ENCODE data around the gene ADCY2. TPM values are rescaled to one million over a fixed set of nuclear protein-coding genes. Genes with fewer than 3 reads are reported as not detected.

Gene ADCY2
- total and polyA plus RNA-seq, 2 experiments from 2014 or later = 23.8 to 74.9 TPM

GRCh38 chr5:7434914-7435313 is 39.0 kb downstream of the ADCY2 start:
- ATAC-seq (no peak), DNase-seq (ENCODE audit: low spot score) (no peak)
- Histone ChIP-seq H3K36me3 (ENCODE audit: insufficient read depth) (peaks cover 14% of the 10 kb centered on the region; the same call in 1 of the 2 replicates), H3K4me2 (no peak overlapping the region), H3F3A (replicated peaks; ENCODE audit: low read depth) (peaks cover 8% of the 10 kb centered on the region), H4K20me1 (replicated peaks; ENCODE audit: insufficient read depth) (peaks cover 13% of the 10 kb centered on the region), H3K27me3 (ENCODE audit: insufficient read depth) (no peaks in the 10 kb centered on the region), H3K79me2 (replicated peaks; ENCODE audit: insufficient read depth) (peaks cover 96% of the 10 kb centered on the region), H3K9me2 (ENCODE audit: insufficient read depth) (no peaks in the 10 kb centered on the region), H3K4me3 (no peak overlapping the region), H3K27ac (ENCODE audit: low read depth) (peak overlapping the region; percentile 61), H3K4me1 (ENCODE audit: insufficient read depth) (peaks cover 15% of the 10 kb centered on the region; the same call in 1 of the 2 replicates), H2AFZ (no peak overlapping the region)
- TF ChIP-seq STAT1 (IDR thresholded peaks at IDR 0.05; ENCODE audit: unreplicated experiment) (no peak), NANOG (IDR thresholded peaks at IDR 0.05; ENCODE audit: borderline replicate concordance) (no peak), EZH2 (IDR thresholded peaks at IDR 0.05; ENCODE audit: low read depth, unreplicated experiment) (no peak), JUNB (IDR thresholded peaks at IDR 0.05; ENCODE audit: unreplicated experiment) (no peak), REST (IDR thresholded peaks at IDR 0.05; ENCODE audit: unreplicated experiment) (no peak), ZNF462 (CRISPR knock-in tag; IDR thresholded peaks at IDR 0.05) (no peak), ZNF114 (CRISPR knock-in tag; IDR thresholded peaks at IDR 0.05) (no peak), ZNF331 (CRISPR knock-in tag; IDR thresholded peaks at IDR 0.05; ENCODE audit: low read depth) (no peak), CTCF (conservative IDR thresholded peaks at IDR 0.05; ENCODE audit: low read depth in 2 of 2) (no peak), ETS1 (IDR thresholded peaks at IDR 0.05) (no peak), CREB1 (CRISPR knock-in tag; IDR thresholded peaks at IDR 0.05; ENCODE audit: low read depth) (no peak), EZH2phosphoT487 (IDR thresholded peaks at IDR 0.05; ENCODE audit: unreplicated experiment) (no peak), POLR2AphosphoS5 (IDR thresholded peaks at IDR 0.05; ENCODE audit: low read depth) (no peak)
- no peak overlapping the region for H3K4me3 Mint-ChIP-seq
- H3K9me3 Mint-ChIP-seq = no peaks in the 10 kb centered on the region; the same call in 2 of the 3 replicates
- peaks cover 29% of the 10 kb centered on the region for H3K36me3 Mint-ChIP-seq (ENCODE audit: low read depth)
- H3K27ac Mint-ChIP-seq = no peak overlapping the region
- H3K27me3 Mint-ChIP-seq (ENCODE audit: insufficient read depth, low read depth, poor library complexity) = no peaks in the 10 kb centered on the region
- H3K4me1 Mint-ChIP-seq = peaks cover 39% of the 10 kb centered on the region; the same call in 2 of the 3 replicates

Measured in GM23338 (cell line).